Activated T-cell treated with anti-CD3 and anti-CD28 coated beads, Interleukin-2, amount 50 U/mL, for 4 hours (primary cell): ENCODE data around the gene CLPTM1L. TPM values are rescaled to one million over a fixed set of nuclear protein-coding genes. Genes with fewer than 3 reads are reported as not detected.
"Not testable (repeated sequence)": the region's sequence is repeated elsewhere in the genome, so short reads cannot be mapped to it uniquely, and the experiment has no call there.

ENCODE experiments used
- ATAC-seq, 2 donors: fragments of 200-7000 bp; cut with Tn5 transposase; one replicate each; pipeline ENCODE4 v1.10.0; 2021
- DNase-seq: peaks from one replicate; pipeline ENCODE4 v3.0.0-alpha.2; 2020
- H3K27me3 Mint-ChIP-seq: one replicate; pipeline ENCODE4 v1.8.0; 2021; ENCODE audit warnings: low read depth, mixed read lengths
- H3K36me3 Mint-ChIP-seq: one replicate; pipeline ENCODE4 v1.8.0; 2022; ENCODE audit warnings: mixed read lengths; ENCODE audit not compliant: insufficient read depth
- H3K4me1 Mint-ChIP-seq: one replicate; pipeline ENCODE4 v1.8.0; 2021; ENCODE audit warnings: low read depth, mixed read lengths
- H3K4me3 Mint-ChIP-seq: one replicate; pipeline ENCODE4 v1.8.0; 2021; ENCODE audit warnings: mild to moderate bottlenecking, moderate library complexity, mixed read lengths
- H3K9me3 Mint-ChIP-seq: one replicate; pipeline ENCODE4 v1.8.0; 2021; ENCODE audit warnings: mixed read lengths
- total RNA-seq, 3 donors: library from RNA; stranded (reverse); gene quantifications; one replicate each; pipeline ENCODE4 v1.2.1, GENCODE V29; 2021

Gene CLPTM1L
- total RNA-seq, 3 donors from 2014 or later: 143 to 150 (median 145) TPM

DNA sequence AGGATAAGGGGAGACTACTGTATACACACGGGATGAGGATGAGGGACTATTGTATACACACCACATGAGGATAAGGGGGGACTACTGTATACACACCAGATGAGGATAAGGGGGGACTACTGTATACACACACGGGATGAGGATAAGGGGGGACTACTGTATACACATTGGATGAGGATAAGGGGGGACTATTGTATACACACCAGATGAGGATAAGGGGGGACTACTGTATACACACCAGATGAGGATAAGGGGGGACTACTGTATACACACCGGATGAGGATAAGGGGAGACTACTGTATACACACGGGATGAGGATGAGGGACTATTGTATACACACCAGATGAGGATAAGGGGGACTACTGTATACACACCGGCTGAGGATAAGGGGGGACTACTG, 11.6 kb downstream of the CLPTM1L start:
- H3K4me1 Mint-ChIP-seq, ATAC-seq, H3K27me3 Mint-ChIP-seq, H3K9me3 Mint-ChIP-seq, DNase-seq, H3K4me3 Mint-ChIP-seq: not testable (repeated sequence)
- peaks cover 30% of the 10 kb centered on the region for H3K36me3 Mint-ChIP-seq

GRCh38 chr5:1332461-1333001, 12.4 kb downstream of the CLPTM1L start:
- no peak overlapping the region for H3K4me3 Mint-ChIP-seq
- peaks cover 25% of the 10 kb centered on the region for H3K36me3 Mint-ChIP-seq

DNA sequence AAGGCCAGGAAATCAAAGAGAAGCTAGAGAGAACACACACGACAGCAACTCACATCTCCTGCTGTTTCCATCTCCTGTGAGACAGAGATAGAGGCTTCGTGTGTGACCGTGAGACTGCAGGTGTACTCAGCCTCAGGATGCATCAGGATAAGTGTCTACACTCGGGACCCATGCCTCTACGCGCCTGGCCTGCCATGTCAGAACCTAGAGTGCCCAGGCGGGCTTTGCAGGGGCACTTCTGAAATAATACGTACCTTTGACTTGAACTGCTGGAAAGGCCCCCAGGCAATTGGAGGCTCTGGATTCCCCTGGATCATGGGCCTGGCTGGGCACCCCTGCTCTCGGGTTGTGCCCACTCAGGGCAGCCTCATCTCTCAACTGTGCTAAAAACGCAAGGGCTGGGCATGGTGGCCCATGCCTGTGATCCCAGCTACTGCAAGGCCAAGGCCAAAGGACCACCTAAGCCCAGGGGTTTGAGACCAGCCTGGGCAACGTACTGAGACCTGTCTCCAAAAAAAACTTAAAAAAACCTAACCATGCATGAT, 13.0 kb downstream of the CLPTM1L start:
- DNase-seq (no peak), ATAC-seq (no peak)
- H3K4me1 Mint-ChIP-seq: peaks cover 6% of the 10 kb centered on the region
- no peak overlapping the region for H3K4me3 Mint-ChIP-seq
- no peaks in the 10 kb centered on the region for H3K27me3 Mint-ChIP-seq
- no peaks in the 10 kb centered on the region for H3K9me3 Mint-ChIP-seq
- peaks cover 23% of the 10 kb centered on the region for H3K36me3 Mint-ChIP-seq

More at GRCh38 chr5:1332461-1333001, 12.4 kb downstream of the CLPTM1L start:
- Mint-ChIP-seq H3K9me3 (no peaks in the 10 kb centered on the region), H3K27me3 (no peaks in the 10 kb centered on the region), H3K4me1 (peaks cover 6% of the 10 kb centered on the region)
- no peak for ATAC-seq
- no peak for DNase-seq

DNA sequence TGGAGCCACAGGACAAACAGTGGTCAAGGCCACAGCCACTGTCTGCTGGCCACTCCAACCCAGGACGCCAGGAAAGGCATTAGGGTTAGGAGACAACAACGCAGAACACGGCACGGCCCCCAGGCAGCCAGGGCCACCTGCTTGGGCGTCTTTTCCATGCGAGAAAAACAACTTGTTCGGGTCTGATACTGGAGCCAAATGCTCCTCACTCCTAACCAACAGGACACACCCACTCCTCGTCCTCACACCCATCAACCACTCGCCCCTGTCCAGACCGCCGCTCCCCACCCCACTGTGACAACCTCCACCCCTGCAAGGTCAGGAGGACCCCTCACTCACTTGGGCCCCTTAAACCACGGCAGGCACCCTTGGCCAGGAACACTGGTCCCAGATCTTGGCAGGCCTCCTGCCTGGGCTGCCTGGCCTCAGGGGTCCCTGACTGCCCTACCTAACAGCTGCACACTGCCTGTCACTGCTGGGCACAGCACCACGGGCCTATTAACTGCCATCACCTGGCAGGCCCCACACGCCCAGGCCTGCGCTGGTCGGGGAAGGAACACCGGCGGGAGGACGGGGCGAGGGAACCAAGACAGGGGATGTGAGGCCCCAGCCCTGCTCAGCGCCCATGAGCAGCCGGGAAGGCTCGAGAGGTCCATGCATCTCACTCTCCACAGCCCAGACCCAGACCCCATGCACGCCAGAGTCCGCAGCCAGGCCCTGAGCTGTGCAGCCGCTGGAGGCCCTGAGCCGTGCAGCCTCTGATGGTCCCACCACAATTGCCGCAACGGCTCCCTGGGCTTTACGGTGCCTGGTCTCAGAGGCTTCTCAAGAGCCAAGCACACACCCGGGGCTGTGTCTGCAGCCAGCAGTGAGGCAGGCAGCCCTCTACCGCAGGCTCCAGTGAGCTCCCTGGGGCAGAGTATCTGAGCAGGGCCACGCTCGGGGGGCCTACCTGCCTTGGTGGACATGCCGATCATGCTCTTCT, 13.8 kb downstream of the CLPTM1L start:
- no peaks in the 10 kb centered on the region for H3K9me3 Mint-ChIP-seq
- H3K4me3 Mint-ChIP-seq: no peak overlapping the region
- no peak for ATAC-seq
- peaks cover 25% of the 10 kb centered on the region for H3K36me3 Mint-ChIP-seq
- H3K27me3 Mint-ChIP-seq: no peaks in the 10 kb centered on the region
- H3K4me1 Mint-ChIP-seq: peaks cover 4% of the 10 kb centered on the region
- no peak for DNase-seq

- H3K36me3 Mint-ChIP-seq: peaks cover 27% of the 10 kb centered on the region
- ATAC-seq (no peak), DNase-seq (no peak)
- H3K27me3 Mint-ChIP-seq: no peaks in the 10 kb centered on the region
- no peaks in the 10 kb centered on the region for H3K9me3 Mint-ChIP-seq
- H3K4me3 Mint-ChIP-seq: no peak overlapping the region
- H3K4me1 Mint-ChIP-seq: peaks cover 4% of the 10 kb centered on the region
These were observed 14.6 kb downstream of the CLPTM1L start for GRCh38 chr5:1330146-1330846.

- DNase-seq: no peak
- no peaks in the 10 kb centered on the region for H3K9me3 Mint-ChIP-seq
These were observed 15.8 kb downstream of the CLPTM1L start for GRCh38 chr5:1329111-1329579.

DNA sequence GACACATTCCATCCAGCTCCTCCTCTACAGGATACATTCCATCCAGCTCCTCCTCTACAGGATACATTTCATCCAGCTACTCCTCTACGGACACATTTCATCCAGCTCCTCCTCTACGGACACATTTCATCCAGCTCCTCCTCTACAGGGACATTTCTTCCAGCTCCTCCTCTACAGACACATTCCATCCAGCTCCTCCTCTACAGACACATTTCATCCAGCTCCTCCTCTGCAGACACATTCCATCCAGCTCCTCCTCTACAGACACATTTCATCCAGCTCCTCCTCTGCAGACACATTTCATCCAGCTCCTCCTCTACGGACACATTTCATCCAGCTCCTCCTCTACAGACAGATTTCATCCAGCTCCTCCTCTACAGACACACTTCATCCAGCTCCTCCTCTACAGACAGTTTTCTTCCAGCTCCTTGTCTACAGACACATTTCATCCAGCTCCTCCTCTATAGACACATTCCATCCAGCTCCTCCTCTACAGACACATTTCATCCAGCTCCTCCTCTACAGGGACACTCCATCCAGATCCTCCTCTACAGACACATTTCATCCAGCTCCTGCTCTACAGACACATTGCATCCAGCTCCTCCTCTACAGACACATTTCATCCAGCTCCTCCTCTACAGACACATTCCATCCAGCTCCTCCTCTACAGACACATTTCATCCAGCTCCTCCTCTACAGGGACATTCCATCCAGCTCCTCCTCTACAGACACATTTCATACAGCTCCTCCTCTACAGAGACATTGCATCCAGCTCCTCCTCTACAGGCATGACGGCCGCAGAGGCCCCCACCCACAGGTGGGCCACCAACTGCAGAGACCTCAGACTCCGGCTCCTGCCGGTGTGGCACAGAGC, 16.4 kb downstream of the CLPTM1L start:
- not testable (repeated sequence) for DNase-seq, H3K4me1 Mint-ChIP-seq, H3K27me3 Mint-ChIP-seq, H3K9me3 Mint-ChIP-seq, ATAC-seq, H3K4me3 Mint-ChIP-seq
- H3K36me3 Mint-ChIP-seq: peaks cover 23% of the 10 kb centered on the region

More at GRCh38 chr5:1329111-1329579, 15.8 kb downstream of the CLPTM1L start:
- Mint-ChIP-seq H3K27me3 (no peaks in the 10 kb centered on the region), H3K4me3 (no peak overlapping the region), H3K36me3 (peaks cover 23% of the 10 kb centered on the region), H3K4me1 (peaks cover 4% of the 10 kb centered on the region)
- ATAC-seq: no peak

GRCh38 chr5:1326901-1327756, 17.8 kb downstream of the CLPTM1L start:
- not testable (repeated sequence) for ATAC-seq

DNA sequence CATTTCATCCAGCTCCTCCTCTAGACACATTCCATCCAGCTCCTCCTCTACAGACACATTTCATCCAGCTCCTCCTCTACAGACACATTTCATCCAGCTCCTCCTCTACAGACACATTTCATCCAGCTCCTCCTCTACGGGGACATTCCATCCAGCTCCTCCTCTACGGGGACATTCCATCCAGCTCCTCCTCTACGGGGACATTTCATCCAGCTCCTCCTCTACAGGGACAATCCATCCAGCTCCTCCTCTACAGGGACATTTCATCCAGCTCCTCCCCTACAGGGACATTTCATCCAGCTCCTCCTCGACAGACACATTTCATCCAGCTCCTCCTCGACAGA, 18.4 kb downstream of the CLPTM1L start:
- H3K9me3 Mint-ChIP-seq, H3K4me1 Mint-ChIP-seq, H3K27me3 Mint-ChIP-seq: not testable (repeated sequence)

More at GRCh38 chr5:1326901-1327756, 17.8 kb downstream of the CLPTM1L start:
- not testable (repeated sequence) for H3K9me3 Mint-ChIP-seq, H3K27me3 Mint-ChIP-seq, H3K4me3 Mint-ChIP-seq, DNase-seq, H3K4me1 Mint-ChIP-seq
- peaks cover 24% of the 10 kb centered on the region for H3K36me3 Mint-ChIP-seq

DNA sequence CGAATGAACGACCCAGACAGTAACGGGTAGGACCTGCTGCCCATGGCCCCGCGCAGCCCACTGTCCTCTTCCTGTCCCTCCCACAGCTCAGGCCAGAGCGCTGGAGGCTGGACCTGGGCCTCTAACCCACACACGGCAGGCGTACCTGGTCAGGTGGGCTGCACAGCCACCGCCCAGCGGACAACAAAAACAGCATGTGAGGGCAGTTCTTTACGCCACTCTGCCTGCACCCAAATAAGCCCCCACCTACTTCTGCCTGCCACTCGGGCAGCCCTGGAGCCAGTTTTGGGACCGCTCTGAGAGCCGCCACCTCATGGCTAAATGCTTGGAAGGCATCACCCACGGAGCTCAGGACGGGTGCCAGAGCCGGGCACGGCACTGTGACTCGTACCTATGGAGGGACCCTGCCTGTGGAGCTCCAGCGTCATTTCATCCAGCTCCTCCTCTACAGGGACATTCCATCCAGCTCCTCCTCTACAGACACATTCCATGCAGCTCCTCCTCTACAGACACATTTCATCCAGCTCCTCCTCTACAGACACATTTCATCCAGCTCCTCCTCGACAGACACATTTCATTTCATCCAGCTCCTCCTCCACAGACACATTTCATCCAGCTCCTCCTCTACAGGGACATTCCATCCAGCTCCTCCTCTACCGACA, 18.9 kb downstream of the CLPTM1L start:
- ATAC-seq (no peak), DNase-seq (no peak)
- Mint-ChIP-seq H3K4me3 (no peak overlapping the region), H3K9me3 (no peaks in the 10 kb centered on the region), H3K36me3 (peaks cover 30% of the 10 kb centered on the region), H3K4me1 (peaks cover 4% of the 10 kb centered on the region), H3K27me3 (no peaks in the 10 kb centered on the region)

More for the DNA sequence above, 18.4 kb downstream of the CLPTM1L start:
- H3K36me3 Mint-ChIP-seq: peaks cover 25% of the 10 kb centered on the region
- DNase-seq, H3K4me3 Mint-ChIP-seq, ATAC-seq: not testable (repeated sequence)

- Mint-ChIP-seq H3K4me1 (peaks cover 4% of the 10 kb centered on the region), H3K4me3 (no peak overlapping the region), H3K36me3 (peaks cover 30% of the 10 kb centered on the region), H3K27me3 (no peaks in the 10 kb centered on the region), H3K9me3 (no peaks in the 10 kb centered on the region)
- ATAC-seq: no peak
- DNase-seq: no peak
These were observed 19.6 kb downstream of the CLPTM1L start for GRCh38 chr5:1325191-1325741.

- ATAC-seq (no peak), DNase-seq (no peak)
- no peak overlapping the region for H3K4me3 Mint-ChIP-seq
- no peaks in the 10 kb centered on the region for H3K9me3 Mint-ChIP-seq
- H3K4me1 Mint-ChIP-seq: peaks cover 4% of the 10 kb centered on the region
- H3K36me3 Mint-ChIP-seq: peaks cover 33% of the 10 kb centered on the region
- no peaks in the 10 kb centered on the region for H3K27me3 Mint-ChIP-seq
These were observed 20.1 kb downstream of the CLPTM1L start for GRCh38 chr5:1324719-1325190.
